PFSK-1 (cell line): ENCODE measurements around the gene CDK10.
A peak's percentile ranks its signal among the peaks of the same experiment; 100 is the strongest.

Experiments
- FOXP2 ChIP-seq: optimal IDR thresholded peaks from 2 replicates; pipeline ENCODE3; 2011; ENCODE audit warnings: borderline replicate concordance, control low read depth, inconsistent platforms; ENCODE audit not compliant: insufficient read depth; ENCODE audit errors: extremely low read length, extremely low read depth
- POLR2AphosphoS5 ChIP-seq: IDR thresholded peaks from 2 replicates; pipeline ENCODE4 v1.6.1; 2012; ENCODE audit warnings: low read depth, mild to moderate bottlenecking, control low read depth, low read length, moderate library complexity
- SIN3A ChIP-seq: IDR thresholded peaks from 2 replicates; pipeline ENCODE4 v1.6.1; 2012; ENCODE audit warnings: mild to moderate bottlenecking, low read length, moderate library complexity, borderline replicate concordance; ENCODE audit not compliant: insufficient read depth
- TAF1 ChIP-seq: IDR thresholded peaks from 2 replicates; pipeline ENCODE4 v1.6.1; 2012; ENCODE audit warnings: low read length, control low read depth, borderline replicate concordance; ENCODE audit not compliant: insufficient read depth
- TF ChIP-seq, protein P1 (sequence below), 2 experiments: IDR thresholded peaks; 2 replicates each; pipeline versions ENCODE4 v1.6.1 to v1.8.0; 2011 to 2012; ENCODE audit warnings: low read depth in 2 of 2, low read length in 2 of 2, control low read depth in 1 of 2, inconsistent platforms in 1 of 2, mild to moderate bottlenecking in 1 of 2, moderate library complexity in 1 of 2; ENCODE audit not compliant: insufficient read depth in 1 of 2

The CDK10 gene

DNA sequence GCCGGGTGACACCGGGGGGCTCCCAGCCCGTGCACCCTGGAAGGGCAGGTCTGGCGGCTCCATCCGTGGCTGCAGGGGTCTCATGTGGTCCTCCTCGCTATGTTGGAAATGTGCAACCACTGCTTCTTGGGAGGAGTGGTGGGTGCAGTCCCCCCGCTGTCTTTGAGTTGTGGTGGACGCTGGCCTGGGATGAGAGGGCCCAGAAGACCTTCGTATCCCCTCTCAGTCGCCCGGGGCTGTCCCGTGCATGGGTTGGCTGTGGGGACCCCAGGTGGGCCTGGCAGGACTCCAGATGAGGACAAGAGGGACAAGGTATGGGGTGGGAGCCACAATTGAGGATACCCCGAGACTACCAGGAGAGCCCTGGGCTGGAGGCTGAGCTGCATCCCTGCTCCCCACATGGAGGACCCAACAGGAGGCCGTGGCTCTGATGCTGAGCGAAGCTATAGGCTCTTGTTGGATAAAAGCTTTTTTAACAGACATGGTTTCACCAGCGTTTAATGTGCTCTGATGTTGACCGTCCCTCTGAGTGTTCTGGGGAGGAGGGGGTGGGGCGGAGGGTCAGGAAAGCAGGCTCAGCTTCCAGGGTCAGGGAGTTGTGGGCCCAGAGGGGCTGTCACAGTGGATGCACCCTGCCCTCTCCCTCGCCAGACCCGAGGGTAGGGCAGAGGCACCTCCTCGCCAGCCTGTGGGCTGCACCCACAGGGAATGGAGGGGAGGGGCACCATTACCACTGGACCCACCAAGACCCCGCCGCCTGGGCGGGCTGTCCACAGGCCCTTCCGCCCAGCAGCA lies 9.6 kb downstream of the CDK10 start:
- TF ChIP-seq POLR2AphosphoS5 (peak; percentile 47), FOXP2 (no peak), SIN3A (no peak), TAF1 (no peak)
- TF ChIP-seq, protein P1, sequence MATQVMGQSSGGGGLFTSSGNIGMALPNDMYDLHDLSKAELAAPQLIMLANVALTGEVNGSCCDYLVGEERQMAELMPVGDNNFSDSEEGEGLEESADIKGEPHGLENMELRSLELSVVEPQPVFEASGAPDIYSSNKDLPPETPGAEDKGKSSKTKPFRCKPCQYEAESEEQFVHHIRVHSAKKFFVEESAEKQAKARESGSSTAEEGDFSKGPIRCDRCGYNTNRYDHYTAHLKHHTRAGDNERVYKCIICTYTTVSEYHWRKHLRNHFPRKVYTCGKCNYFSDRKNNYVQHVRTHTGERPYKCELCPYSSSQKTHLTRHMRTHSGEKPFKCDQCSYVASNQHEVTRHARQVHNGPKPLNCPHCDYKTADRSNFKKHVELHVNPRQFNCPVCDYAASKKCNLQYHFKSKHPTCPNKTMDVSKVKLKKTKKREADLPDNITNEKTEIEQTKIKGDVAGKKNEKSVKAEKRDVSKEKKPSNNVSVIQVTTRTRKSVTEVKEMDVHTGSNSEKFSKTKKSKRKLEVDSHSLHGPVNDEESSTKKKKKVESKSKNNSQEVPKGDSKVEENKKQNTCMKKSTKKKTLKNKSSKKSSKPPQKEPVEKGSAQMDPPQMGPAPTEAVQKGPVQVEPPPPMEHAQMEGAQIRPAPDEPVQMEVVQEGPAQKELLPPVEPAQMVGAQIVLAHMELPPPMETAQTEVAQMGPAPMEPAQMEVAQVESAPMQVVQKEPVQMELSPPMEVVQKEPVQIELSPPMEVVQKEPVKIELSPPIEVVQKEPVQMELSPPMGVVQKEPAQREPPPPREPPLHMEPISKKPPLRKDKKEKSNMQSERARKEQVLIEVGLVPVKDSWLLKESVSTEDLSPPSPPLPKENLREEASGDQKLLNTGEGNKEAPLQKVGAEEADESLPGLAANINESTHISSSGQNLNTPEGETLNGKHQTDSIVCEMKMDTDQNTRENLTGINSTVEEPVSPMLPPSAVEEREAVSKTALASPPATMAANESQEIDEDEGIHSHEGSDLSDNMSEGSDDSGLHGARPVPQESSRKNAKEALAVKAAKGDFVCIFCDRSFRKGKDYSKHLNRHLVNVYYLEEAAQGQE (IDR thresholded peaks at IDR 0.05; ENCODE audit: insufficient read depth in 1 of 2, low read depth in 2 of 2, low read length in 2 of 2), result no peak

DNA sequence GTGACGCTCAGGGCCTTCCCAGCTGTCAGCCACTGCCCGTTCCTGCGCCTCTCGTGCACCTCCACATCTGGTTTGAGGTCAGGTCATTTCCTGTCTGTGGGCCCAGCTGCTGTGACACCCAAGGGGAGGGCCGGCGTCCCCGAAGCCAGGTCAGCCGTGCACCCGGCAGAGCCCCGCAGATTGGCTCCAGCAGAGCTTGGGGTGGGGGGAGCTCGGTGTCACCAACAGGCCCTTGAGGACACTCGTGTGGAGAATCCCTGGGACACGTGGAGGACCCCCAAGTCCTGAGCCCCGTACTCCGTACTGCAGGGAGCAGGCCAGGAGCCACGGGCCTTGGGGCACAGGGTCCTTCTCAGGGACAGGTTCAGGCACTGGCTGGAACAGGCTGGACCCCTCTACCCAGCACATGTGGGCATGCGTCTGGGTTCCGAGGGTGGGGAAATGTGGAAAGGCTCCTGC lies 10.2 kb downstream of the CDK10 start:
- TF ChIP-seq SIN3A, result no peak
- TF ChIP-seq TAF1, result no peak
- TF ChIP-seq FOXP2, result no peak
- no peak; the same call in 1 of the 2 replicates for TF ChIP-seq POLR2AphosphoS5
- TF ChIP-seq, protein P1 (IDR thresholded peaks at IDR 0.05; ENCODE audit: insufficient read depth in 1 of 2, low read depth in 2 of 2, low read length in 2 of 2), result no peak

DNA sequence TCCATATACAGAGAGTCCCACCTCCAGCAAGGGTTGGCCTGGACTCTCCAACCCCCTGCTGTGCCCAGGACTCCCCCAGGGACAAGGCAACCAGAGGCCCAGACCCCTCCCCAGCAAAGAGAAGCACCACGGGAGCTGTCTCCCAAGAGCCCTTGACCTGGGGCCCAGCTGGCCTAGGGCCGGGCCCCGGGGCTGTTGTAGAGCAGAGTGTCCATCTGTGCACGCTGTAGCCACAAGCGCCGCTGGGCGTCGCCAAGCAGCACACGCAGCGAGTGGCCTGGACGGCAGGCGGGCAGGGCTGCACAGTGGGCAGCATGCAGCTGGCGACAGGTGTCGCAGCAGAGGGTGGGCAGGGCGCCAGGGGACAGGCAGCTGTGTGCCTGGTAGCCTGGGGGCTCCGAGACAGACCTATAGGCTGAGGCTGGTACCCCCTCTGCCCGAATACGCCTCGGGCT lies 10.7 kb downstream of the CDK10 start:
- no peak for TF ChIP-seq TAF1
- no peak for TF ChIP-seq POLR2AphosphoS5
- TF ChIP-seq, protein P1 (IDR thresholded peaks at IDR 0.05; ENCODE audit: insufficient read depth in 1 of 2, low read depth in 2 of 2, low read length in 2 of 2), result no peak
- no peak for TF ChIP-seq SIN3A
- TF ChIP-seq FOXP2, result no peak

DNA sequence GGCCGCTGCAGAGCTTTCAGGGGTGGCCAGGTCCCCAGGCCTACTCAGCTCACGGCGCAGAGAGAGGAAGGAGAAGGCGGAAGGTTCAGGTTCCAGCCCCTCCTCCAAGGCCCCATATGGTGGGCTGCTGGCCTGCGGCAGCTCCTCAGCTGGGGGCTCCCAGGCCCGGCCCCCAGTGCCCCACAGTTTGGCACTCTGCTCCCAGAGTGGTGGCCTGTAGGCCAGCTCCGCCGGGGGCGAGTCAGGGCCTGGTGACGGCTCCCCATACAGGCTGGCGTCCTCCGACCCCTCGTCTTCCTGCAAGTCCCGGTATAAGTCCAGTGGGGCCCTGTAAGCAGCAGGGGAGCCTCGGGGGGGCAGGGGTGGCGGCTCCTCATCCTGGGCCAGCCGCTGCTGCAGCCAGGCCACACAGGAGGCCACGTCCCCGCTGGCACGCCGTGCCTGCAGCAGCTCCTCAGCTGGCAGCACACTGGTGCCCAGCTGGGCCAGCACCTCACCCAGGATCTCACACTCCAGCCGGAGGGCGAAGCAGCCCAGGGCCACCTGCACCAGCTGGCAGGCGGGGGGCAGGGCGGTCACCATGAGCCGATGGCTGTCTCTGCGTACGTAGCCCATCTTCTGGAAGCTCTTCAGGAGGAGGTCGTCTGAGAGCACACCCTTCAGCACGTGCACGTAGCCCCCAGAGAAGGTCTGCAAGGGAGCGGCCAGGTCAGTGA lies 11.3 kb downstream of the CDK10 start:
- TF ChIP-seq FOXP2 (no peak), TAF1 (no peak), SIN3A (no peak), POLR2AphosphoS5 (no peak)
- TF ChIP-seq, protein P1 (IDR thresholded peaks at IDR 0.05; ENCODE audit: insufficient read depth in 1 of 2, low read depth in 2 of 2, low read length in 2 of 2), result no peak
